ENCODE results near the gene SCN3B. TPM values are rescaled to one million over a fixed set of nuclear protein-coding genes. Genes with fewer than 3 reads are reported as not detected.

SCN3B gene, protein sequence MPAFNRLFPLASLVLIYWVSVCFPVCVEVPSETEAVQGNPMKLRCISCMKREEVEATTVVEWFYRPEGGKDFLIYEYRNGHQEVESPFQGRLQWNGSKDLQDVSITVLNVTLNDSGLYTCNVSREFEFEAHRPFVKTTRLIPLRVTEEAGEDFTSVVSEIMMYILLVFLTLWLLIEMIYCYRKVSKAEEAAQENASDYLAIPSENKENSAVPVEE
- total RNA-seq = not detected in 2 replicates

DNA sequence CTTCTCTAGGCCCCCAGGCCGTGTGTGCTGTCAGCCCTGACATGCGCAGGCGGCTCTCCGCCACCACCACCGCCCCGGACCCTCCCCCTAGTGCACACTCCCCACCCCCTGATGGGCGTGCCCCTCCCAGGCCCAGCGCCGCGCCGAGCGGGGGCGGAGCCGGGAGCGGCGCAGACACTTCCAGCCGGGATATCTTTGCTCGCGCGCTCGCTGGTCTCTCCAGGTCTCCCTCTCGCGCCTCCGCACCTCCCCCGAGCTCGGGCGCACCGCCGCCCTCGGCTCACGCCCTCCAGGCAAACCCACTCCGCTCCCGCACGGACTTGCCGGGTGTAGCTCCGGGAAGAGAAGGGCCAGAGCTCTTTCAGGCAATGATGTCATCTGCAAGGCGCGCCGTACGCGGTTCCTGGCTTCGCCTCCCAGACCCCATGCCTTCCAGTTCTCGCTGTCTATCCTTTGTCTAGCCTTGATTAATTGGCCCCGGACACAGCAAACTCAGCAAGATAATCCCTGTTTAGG, at the start of gene SCN3B:
Gene SCN3B, minus strand, starts transcription at position 59 of the 516 bp plus-strand sequence. CDS start 823 bp downstream, outside the sequence.

Other genes with a start within 250 kb of the SCN3B start
- 0.71 and 0.83 TPM in 2 replicates for gene GRAMD1B, start 224.4 kb downstream of the SCN3B start, total RNA-seq
- 4.0 and 7.0 TPM in 2 replicates for gene ZNF202, start 87.0 kb upstream of the SCN3B start, total RNA-seq
- not detected in 2 replicates for gene OR6X1, start 99.9 kb upstream of the SCN3B start, total RNA-seq
- not detected in 2 replicates for gene OR6M1, start 151.7 kb upstream of the SCN3B start, total RNA-seq
- gene TMEM225, start 231.0 kb upstream of the SCN3B start, total RNA-seq = not detected in 2 replicates
- not detected in 2 replicates for gene OR8D4, start 247.5 kb upstream of the SCN3B start, total RNA-seq